Adrenal gland (tissue), 12 donors: ENCODE results near the gene SLC6A1. TPM values are rescaled to one million over a fixed set of nuclear protein-coding genes. Genes with fewer than 3 reads are reported as not detected.

Experiments
- DNase-seq, 7 donors: peaks; one replicate each; pipeline ENCODE4 v3.0.0-alpha.2; 2019 to 2020
- H3K27ac ChIP-seq, 5 donors: fragments of 200-600 bp; sonication (generic) in 4 of 5; 1 replicate in 3 of 5; 2 replicates in 2 of 5; pipeline versions ENCODE4 v1.5.1 to v1.8.0; 2016 to 2020; ENCODE audit warnings: mild to moderate bottlenecking in 1 of 5
- H3K27me3 ChIP-seq: fragments of 200-600 bp; 2 replicates; pipeline ENCODE4 v1.8.0; 2021
- H3K36me3 ChIP-seq, 2 donors: fragments of 200-600 bp; replicated peaks in 1 of 2; 1 replicate in 1 of 2; 2 replicates in 1 of 2; pipeline versions ENCODE4 v1.5.1 to v1.8.0; 2018 to 2022
- H3K4me1 ChIP-seq, 2 donors: fragments of 200-600 bp; replicated peaks in 1 of 2; 1 replicate in 1 of 2; 2 replicates in 1 of 2; pipeline versions ENCODE4 v1.5.1 to v1.8.0; 2018 to 2021
- H3K4me3 ChIP-seq, 4 donors: fragments of 200-600 bp; sonication (generic) in 3 of 4; one replicate each; pipeline ENCODE4 v1.5.1; 2016 to 2018
- H3K9me3 ChIP-seq, 3 donors: fragments of 200-600 bp; sonication (generic) in 1 of 3; replicated peaks in 1 of 3; 1 replicate in 2 of 3; 2 replicates in 1 of 3; pipeline versions ENCODE4 v1.5.1 to v1.8.0; 2016 to 2021
- CTCF ChIP-seq, 6 experiments: fragments of 450-650 bp in 4 of 6; fragments of 200-600 bp in 2 of 6; sonication (generic) in 1 of 6; IDR thresholded peaks; 1 replicate in 5 of 6; 2 replicates in 1 of 6; pipeline versions ENCODE4 v1.5.1 to v1.8.0; 2016 to 2021; ENCODE audit warnings: antibody characterized with exemption in 6 of 6, mild to moderate bottlenecking in 2 of 6, moderate library complexity in 1 of 6
- POLR2A ChIP-seq, 2 donors: fragments of 450-650 bp; IDR thresholded peaks; one replicate each; pipeline ENCODE4 v1.6.1; 2017; ENCODE audit warnings: antibody characterized with exemption in 2 of 2, mild to moderate bottlenecking in 2 of 2, moderate library complexity in 1 of 2
- WGBS, 4 donors: extraction: QIAGEN DNeasy Blood & Tissue Kit in 2 of 4; methylation state at CpG; one replicate each; pipeline versions ENCODE4 v1.1.5 to v1.1.7; 2013 to 2017; 5-methylcytosine and 5-hydroxymethylcytosine counted together
- intact Hi-C, 2 donors: fragments of 100-400 bp; cut with DNase I; formaldehyde crosslinking; loops; one replicate each; pipeline versions ENCODE4 v1.14.1 to v1.15.0; 2022 to 2023
- polyA plus RNA-seq, 3 donors: library from polyadenylated mRNA; stranded (reverse); fragments of 200-250 nt in 2 of 3; fragments of 350-450 nt in 1 of 3; fragmentation: Illumina TruSeq in 1 of 3; extraction: RNeasy Lipid Tissue Mini Kit (QIAGEN cat#74804) in 1 of 3; gene quantifications; one replicate each; pipeline ENCODE4 v1.2.3, GENCODE V29; 2013 to 2014
- total RNA-seq, 9 donors: library from RNA; depleted of rRNA in 4 of 9; stranded (reverse); fragments of >200 nt in 4 of 9; fragments of 120-200 nt in 1 of 9; fragmentation: NEBNext Ultra II Directional in 1 of 9; extraction: Animal tissue kit (Norgen Biotek cat#: 25700) in 1 of 9; gene quantifications; one replicate each; pipeline versions ENCODE4 v1.1.0 to v1.2.4, GENCODE V29; 2013 to 2023
- donor health status: healthy with polysubstance abuse.
- donor health status: Bipolar disorder and iron deficiency.
- donor health status: DM: yes; HTN: yes; CAD: no.
- donor health status: DM: no; HTN: no; CAD: no.
- donor health status: DM: no; HTN: no; CAD: no.
- donor health status: DM: yes; HTN: yes; CAD: no.

Gene SLC6A1
- total and polyA plus RNA-seq, 12 donors = 0.06 to 1.8 (median 0.47) TPM

GRCh38 chr3:11019116-11019819, 26.7 kb downstream of the SLC6A1 start:
- no peak for TF ChIP-seq CTCF (IDR thresholded peaks at IDR 0.05)
- no peak for TF ChIP-seq POLR2A (IDR thresholded peaks at IDR 0.05)
- Histone ChIP-seq H3K4me1 (no peaks in the 10 kb centered on the region), H3K36me3 (no peaks in the 10 kb centered on the region), H3K4me3 (no peak overlapping the region), H3K9me3 (no peaks in the 10 kb centered on the region), H3K27ac (no peak overlapping the region), H3K27me3 (no peaks in the 10 kb centered on the region)
- WGBS, 4 donors = 60 to 76% (median 74%) methylated on average over 3 of the region's 3 CpGs
- DNase-seq = no peak
- intact Hi-C loops = no loop called here

GRCh38 chr3:11020764-11021163, 28.2 kb downstream of the SLC6A1 start:
- Histone ChIP-seq H3K27ac (no peak overlapping the region), H3K4me1 (no peaks in the 10 kb centered on the region), H3K36me3 (no peaks in the 10 kb centered on the region), H3K27me3 (no peaks in the 10 kb centered on the region), H3K9me3 (no peaks in the 10 kb centered on the region), H3K4me3 (no peak overlapping the region)
- no peak for TF ChIP-seq POLR2A (IDR thresholded peaks at IDR 0.05)
- no peak for TF ChIP-seq CTCF (IDR thresholded peaks at IDR 0.05)
- intact Hi-C loops = no loop called here
- no peak for DNase-seq
- WGBS, 4 donors = 62 to 90% (median 75%) methylated on average over 2 of the region's 2 CpGs

- no peak overlapping the region for H3K4me3 ChIP-seq
- no peaks in the 10 kb centered on the region for H3K36me3 ChIP-seq
- intact Hi-C loops = no loop called here
- no peaks in the 10 kb centered on the region for H3K27me3 ChIP-seq
- no peak for DNase-seq
- TF ChIP-seq POLR2A (IDR thresholded peaks at IDR 0.05) (no peak), CTCF (IDR thresholded peaks at IDR 0.05) (no peak)
- no peak overlapping the region for H3K27ac ChIP-seq
- WGBS, 4 donors = 69 to 83% (median 78%) methylated on average over 8 of the region's 8 CpGs
- H3K9me3 ChIP-seq = no peaks in the 10 kb centered on the region
- no peaks in the 10 kb centered on the region for H3K4me1 ChIP-seq
These were observed 29.1 kb downstream of the SLC6A1 start for GRCh38 chr3:11021611-11022011.

- Histone ChIP-seq H3K27me3 (no peaks in the 10 kb centered on the region), H3K4me3 (no peak overlapping the region), H3K9me3 (no peaks in the 10 kb centered on the region), H3K36me3 (no peaks in the 10 kb centered on the region), H3K27ac (no peak overlapping the region), H3K4me1 (no peaks in the 10 kb centered on the region)
- 90 to 96% (median 93%) methylated on average over 3 to 10 of the region's 10 CpGs for WGBS, 4 donors
- no peak for TF ChIP-seq CTCF (IDR thresholded peaks at IDR 0.05)
- TF ChIP-seq POLR2A (IDR thresholded peaks at IDR 0.05) = no peak
- intact Hi-C loops = no loop called here
- DNase-seq = no peak
These were observed 29.6 kb downstream of the SLC6A1 start for GRCh38 chr3:11022115-11022514.
